ENCODE measurements around the gene SFXN4. TPM values are rescaled to one million over a fixed set of nuclear protein-coding genes. Genes with fewer than 3 reads are reported as not detected.

The SFXN4 gene
- total RNA-seq, 1 donor = 13.0 TPM

DNA sequence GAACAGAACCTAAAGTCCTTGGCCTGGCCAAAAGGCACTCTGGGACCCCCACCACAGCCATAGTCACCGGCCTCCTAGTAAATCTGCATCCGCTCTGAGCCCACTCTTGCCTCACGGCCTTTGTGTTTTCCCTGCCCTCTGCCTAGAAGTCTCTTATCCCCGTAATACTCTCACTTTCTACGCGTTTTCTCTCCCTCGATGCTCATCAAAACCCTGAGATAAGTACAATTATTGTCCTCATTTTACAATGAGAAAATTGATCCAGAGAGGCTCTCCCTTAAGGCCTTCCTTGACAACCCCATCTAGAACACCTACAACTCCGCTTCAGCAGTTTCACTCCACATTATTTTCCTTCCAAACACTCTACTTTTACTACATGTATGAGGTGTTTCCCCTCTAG, 1.5 kb upstream of the SFXN4 start:
- Histone ChIP-seq H3K4me3 (ENCODE audit: insufficient read depth, low read length) (no peak overlapping the region), H3K4me2 (ENCODE audit: insufficient read depth, low read length) (no peak overlapping the region), H3K27me3 (ENCODE audit: insufficient read depth, low read length) (no peaks in the 10 kb centered on the region), H4K20me1 (ENCODE audit: insufficient read depth, low read length) (no peaks in the 10 kb centered on the region), H3K9me3 (ENCODE audit: low read depth, low read length) (no peaks in the 10 kb centered on the region), H3K27ac (ENCODE audit: low read depth, low read length) (no peak overlapping the region), H2AFZ (ENCODE audit: low read length) (no peak overlapping the region), H3K36me3 (ENCODE audit: insufficient read depth, low read length) (peaks cover 46% of the 10 kb centered on the region), H3K4me1 (ENCODE audit: insufficient read depth, low read length) (peaks cover 8% of the 10 kb centered on the region), H3K79me2 (ENCODE audit: insufficient read depth, low read length) (peaks cover 4% of the 10 kb centered on the region)
- no peak for DNase-seq (ENCODE audit: insufficient read length, low spot score, missing footprints)
- TF ChIP-seq, protein P1, sequence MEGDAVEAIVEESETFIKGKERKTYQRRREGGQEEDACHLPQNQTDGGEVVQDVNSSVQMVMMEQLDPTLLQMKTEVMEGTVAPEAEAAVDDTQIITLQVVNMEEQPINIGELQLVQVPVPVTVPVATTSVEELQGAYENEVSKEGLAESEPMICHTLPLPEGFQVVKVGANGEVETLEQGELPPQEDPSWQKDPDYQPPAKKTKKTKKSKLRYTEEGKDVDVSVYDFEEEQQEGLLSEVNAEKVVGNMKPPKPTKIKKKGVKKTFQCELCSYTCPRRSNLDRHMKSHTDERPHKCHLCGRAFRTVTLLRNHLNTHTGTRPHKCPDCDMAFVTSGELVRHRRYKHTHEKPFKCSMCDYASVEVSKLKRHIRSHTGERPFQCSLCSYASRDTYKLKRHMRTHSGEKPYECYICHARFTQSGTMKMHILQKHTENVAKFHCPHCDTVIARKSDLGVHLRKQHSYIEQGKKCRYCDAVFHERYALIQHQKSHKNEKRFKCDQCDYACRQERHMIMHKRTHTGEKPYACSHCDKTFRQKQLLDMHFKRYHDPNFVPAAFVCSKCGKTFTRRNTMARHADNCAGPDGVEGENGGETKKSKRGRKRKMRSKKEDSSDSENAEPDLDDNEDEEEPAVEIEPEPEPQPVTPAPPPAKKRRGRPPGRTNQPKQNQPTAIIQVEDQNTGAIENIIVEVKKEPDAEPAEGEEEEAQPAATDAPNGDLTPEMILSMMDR (IDR thresholded peaks at IDR 0.05; ENCODE audit: extremely low read depth, low read depth, low read length) = no peak

DNA sequence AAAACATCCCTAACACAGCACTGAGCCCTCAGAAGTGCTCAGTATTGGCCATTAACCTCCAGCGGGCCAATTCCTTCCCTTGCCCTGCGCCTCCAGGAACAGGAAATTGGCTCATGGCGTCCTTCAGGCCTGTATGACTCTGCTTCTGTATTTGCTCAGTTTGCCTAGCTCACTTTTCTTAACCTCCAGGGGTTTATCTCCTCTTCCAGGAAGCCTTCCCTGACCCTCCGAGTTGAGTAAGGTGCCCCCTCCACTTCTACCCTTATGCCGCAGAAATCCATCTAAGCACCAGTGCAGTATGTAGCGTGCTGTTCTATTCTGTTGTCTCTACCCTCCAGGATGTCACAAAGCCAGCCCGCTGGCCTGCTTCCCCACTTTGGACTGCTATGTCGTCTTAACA, 1.1 kb upstream of the SFXN4 start:
- Histone ChIP-seq H3K27me3 (ENCODE audit: insufficient read depth, low read length) (no peaks in the 10 kb centered on the region), H3K4me2 (ENCODE audit: insufficient read depth, low read length) (peak overlapping the region; percentile 97), H4K20me1 (ENCODE audit: insufficient read depth, low read length) (no peaks in the 10 kb centered on the region), H3K79me2 (ENCODE audit: insufficient read depth, low read length) (peaks cover 1% of the 10 kb centered on the region), H3K4me1 (ENCODE audit: insufficient read depth, low read length) (peaks cover 8% of the 10 kb centered on the region), H2AFZ (ENCODE audit: low read length) (no peak overlapping the region), H3K9me3 (ENCODE audit: low read depth, low read length) (no peaks in the 10 kb centered on the region), H3K4me3 (ENCODE audit: insufficient read depth, low read length) (no peak overlapping the region), H3K36me3 (ENCODE audit: insufficient read depth, low read length) (peaks cover 42% of the 10 kb centered on the region), H3K27ac (ENCODE audit: low read depth, low read length) (no peak overlapping the region)
- DNase-seq (ENCODE audit: insufficient read length, low spot score, missing footprints) = no peak
- TF ChIP-seq, protein P1 (IDR thresholded peaks at IDR 0.05; ENCODE audit: extremely low read depth, low read depth, low read length) = no peak

DNA sequence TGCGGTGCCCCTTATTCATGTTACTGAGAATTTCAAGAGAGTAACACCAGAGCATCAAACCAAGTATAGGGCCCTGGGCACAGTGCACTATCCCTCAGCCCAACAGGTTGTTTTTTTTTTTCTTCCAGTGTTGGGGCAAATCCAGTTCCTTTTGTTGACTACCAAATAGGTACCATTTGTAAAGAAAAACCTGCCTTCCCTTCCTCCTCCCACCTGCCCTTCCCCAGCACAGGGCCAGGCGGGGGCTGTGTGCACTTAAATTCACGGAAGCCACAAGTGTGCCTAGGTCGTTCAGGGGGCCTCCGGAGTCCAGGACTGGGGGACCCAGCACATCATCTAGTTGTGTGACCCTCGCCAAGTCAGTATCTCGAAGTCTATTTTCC, 595 bp upstream of the SFXN4 start:
- Histone ChIP-seq H3K9me3 (ENCODE audit: low read depth, low read length) (no peaks in the 10 kb centered on the region), H3K4me2 (ENCODE audit: insufficient read depth, low read length) (peak overlapping the region; percentile 97), H3K27me3 (ENCODE audit: insufficient read depth, low read length) (no peaks in the 10 kb centered on the region), H3K4me1 (ENCODE audit: insufficient read depth, low read length) (peaks cover 8% of the 10 kb centered on the region), H3K79me2 (ENCODE audit: insufficient read depth, low read length) (no peaks in the 10 kb centered on the region), H3K4me3 (ENCODE audit: insufficient read depth, low read length) (peak overlapping the region; percentile 91), H3K27ac (ENCODE audit: low read depth, low read length) (peak overlapping the region; percentile 78), H4K20me1 (ENCODE audit: insufficient read depth, low read length) (no peaks in the 10 kb centered on the region), H3K36me3 (ENCODE audit: insufficient read depth, low read length) (peaks cover 37% of the 10 kb centered on the region), H2AFZ (ENCODE audit: low read length) (peak overlapping the region; percentile 97)
- TF ChIP-seq, protein P1 (IDR thresholded peaks at IDR 0.05; ENCODE audit: extremely low read depth, low read depth, low read length) = no peak
- DNase-seq (ENCODE audit: insufficient read length, low spot score, missing footprints) = no peak

DNA sequence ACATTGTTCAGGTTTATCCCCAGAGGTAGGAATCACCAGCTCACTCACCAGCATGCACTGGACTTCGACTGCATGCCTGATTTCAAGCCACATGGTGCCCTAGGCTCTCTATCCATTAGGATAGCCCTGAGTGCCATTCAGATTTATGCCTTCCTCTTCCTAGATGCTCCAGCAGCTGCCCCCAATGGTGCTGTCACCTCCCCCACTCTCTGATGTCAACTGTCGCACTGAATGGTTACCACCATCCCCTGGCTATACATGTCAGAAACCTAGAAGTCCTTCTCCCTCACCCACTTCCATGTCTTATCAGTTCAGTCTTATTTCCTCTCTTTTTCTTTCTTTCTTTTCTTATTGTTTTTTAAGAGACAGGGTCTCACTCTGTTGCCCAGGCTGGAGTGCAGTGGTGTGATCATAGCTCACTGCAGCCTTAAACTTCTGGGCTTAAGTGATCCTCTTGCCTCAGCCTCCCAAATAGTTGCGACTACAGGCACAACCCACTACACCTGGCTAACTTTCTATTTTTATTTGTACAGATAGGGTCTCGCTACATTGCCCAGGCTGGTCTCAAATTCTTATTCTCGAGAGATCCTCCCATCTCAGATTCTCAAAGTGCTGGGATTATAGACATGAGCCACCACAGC, 2.9 kb downstream of the SFXN4 start:
- H2AFZ ChIP-seq (ENCODE audit: low read length) = no peak overlapping the region
- no peak overlapping the region for H3K4me3 ChIP-seq (ENCODE audit: insufficient read depth, low read length)
- H3K36me3 ChIP-seq (ENCODE audit: insufficient read depth, low read length) = peaks cover 20% of the 10 kb centered on the region
- DNase-seq (ENCODE audit: insufficient read length, low spot score, missing footprints) = no peak
- H3K27me3 ChIP-seq (ENCODE audit: insufficient read depth, low read length) = no peaks in the 10 kb centered on the region
- no peaks in the 10 kb centered on the region for H4K20me1 ChIP-seq (ENCODE audit: insufficient read depth, low read length)
- H3K27ac ChIP-seq (ENCODE audit: low read depth, low read length) = no peak overlapping the region
- H3K4me1 ChIP-seq (ENCODE audit: insufficient read depth, low read length) = peaks cover 8% of the 10 kb centered on the region
- no peaks in the 10 kb centered on the region for H3K79me2 ChIP-seq (ENCODE audit: insufficient read depth, low read length)
- TF ChIP-seq, protein P1 (IDR thresholded peaks at IDR 0.05; ENCODE audit: extremely low read depth, low read depth, low read length) = no peak
- H3K4me2 ChIP-seq (ENCODE audit: insufficient read depth, low read length) = no peak overlapping the region
- H3K9me3 ChIP-seq (ENCODE audit: low read depth, low read length) = no peaks in the 10 kb centered on the region

All from osteoblast (primary cell).